ENCODE measurements around the gene RANBP1. TPM values are rescaled to one million over a fixed set of nuclear protein-coding genes. Genes with fewer than 3 reads are reported as not detected.
A peak's percentile ranks its signal among the peaks of the same experiment; 100 is the strongest.

RANBP1 gene
- total RNA-seq, 1 experiment from 2014 or later, result 443 TPM

GRCh38 chr22:20138417-20138738 lies 22.5 kb downstream of the RANBP1 start:
- Mint-ChIP-seq H3K9me3 (no peaks in the 10 kb centered on the region), H3K27ac (no peak overlapping the region), H3K4me3 (no peak overlapping the region), H3K36me3 (no peaks in the 10 kb centered on the region), H3K27me3 (ENCODE audit: low read depth) (no peaks in the 10 kb centered on the region), H3K4me1 (no peaks in the 10 kb centered on the region)
- ChIA-PET POLR2A (no interaction called here), CTCF (interaction anchor here (0.9 to 2.8 kb wide), 4 partner anchors 16 to 168 kb away, joined by 3 to 10 read pairs (median 6); no protein-coding TSS in a partner anchor)
- DNase-seq (ENCODE audit: low spot score), result no peak
- peak; percentile 41 for ATAC-seq
- TF ChIP-seq HMGXB4 (CRISPR knock-in tag; IDR thresholded peaks at IDR 0.05) (no peak), RORB (CRISPR knock-in tag; IDR thresholded peaks at IDR 0.05) (no peak)

- Mint-ChIP-seq H3K27ac (no peak overlapping the region), H3K27me3 (ENCODE audit: low read depth) (no peaks in the 10 kb centered on the region), H3K36me3 (no peaks in the 10 kb centered on the region), H3K4me3 (no peak overlapping the region), H3K9me3 (no peaks in the 10 kb centered on the region), H3K4me1 (no peaks in the 10 kb centered on the region)
- ATAC-seq (no peak), DNase-seq (ENCODE audit: low spot score) (no peak)
- TF ChIP-seq AR (CRISPR knock-in tag; IDR thresholded peaks at IDR 0.05) (no peak), FOXP4 (CRISPR knock-in tag; IDR thresholded peaks at IDR 0.05) (no peak), ZNF281 (CRISPR knock-in tag; IDR thresholded peaks at IDR 0.05) (no peak), ATF2 (CRISPR knock-in tag; IDR thresholded peaks at IDR 0.05; ENCODE audit: borderline replicate concordance, low read depth) (no peak), ELF4 (CRISPR knock-in tag; IDR thresholded peaks at IDR 0.05; ENCODE audit: low read depth) (no peak), CBFB (CRISPR knock-in tag; IDR thresholded peaks at IDR 0.05; ENCODE audit: low read depth) (no peak), SP1 (CRISPR knock-in tag; conservative IDR thresholded peaks at IDR 0.05) (no peak), RELA (CRISPR knock-in tag; IDR thresholded peaks at IDR 0.05; ENCODE audit: borderline replicate concordance) (no peak), FOXJ3 (CRISPR knock-in tag; IDR thresholded peaks at IDR 0.05; ENCODE audit: borderline replicate concordance) (no peak), JAZF1 (CRISPR knock-in tag; IDR thresholded peaks at IDR 0.05) (no peak)
- ChIA-PET POLR2A (no interaction called here), CTCF (interaction anchor here (0.7 to 2.8 kb wide), 3 partner anchors 15 to 100 kb away, joined by 3 to 10 read pairs (median 5); no protein-coding TSS in a partner anchor)
These were observed 23.0 kb downstream of the RANBP1 start for GRCh38 chr22:20138868-20139267.
